Measurements from ENCODE around the gene TNFSF8.
A peak's percentile ranks its signal among the peaks of the same experiment; 100 is the strongest.

- TF ChIP-seq, protein P1, sequence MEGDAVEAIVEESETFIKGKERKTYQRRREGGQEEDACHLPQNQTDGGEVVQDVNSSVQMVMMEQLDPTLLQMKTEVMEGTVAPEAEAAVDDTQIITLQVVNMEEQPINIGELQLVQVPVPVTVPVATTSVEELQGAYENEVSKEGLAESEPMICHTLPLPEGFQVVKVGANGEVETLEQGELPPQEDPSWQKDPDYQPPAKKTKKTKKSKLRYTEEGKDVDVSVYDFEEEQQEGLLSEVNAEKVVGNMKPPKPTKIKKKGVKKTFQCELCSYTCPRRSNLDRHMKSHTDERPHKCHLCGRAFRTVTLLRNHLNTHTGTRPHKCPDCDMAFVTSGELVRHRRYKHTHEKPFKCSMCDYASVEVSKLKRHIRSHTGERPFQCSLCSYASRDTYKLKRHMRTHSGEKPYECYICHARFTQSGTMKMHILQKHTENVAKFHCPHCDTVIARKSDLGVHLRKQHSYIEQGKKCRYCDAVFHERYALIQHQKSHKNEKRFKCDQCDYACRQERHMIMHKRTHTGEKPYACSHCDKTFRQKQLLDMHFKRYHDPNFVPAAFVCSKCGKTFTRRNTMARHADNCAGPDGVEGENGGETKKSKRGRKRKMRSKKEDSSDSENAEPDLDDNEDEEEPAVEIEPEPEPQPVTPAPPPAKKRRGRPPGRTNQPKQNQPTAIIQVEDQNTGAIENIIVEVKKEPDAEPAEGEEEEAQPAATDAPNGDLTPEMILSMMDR (IDR thresholded peaks at IDR 0.05) = peak; percentile 93
- TF ChIP-seq ZFX (IDR thresholded peaks at IDR 0.05; ENCODE audit: borderline replicate concordance) = no peak
These were observed 19.1 kb downstream of the TNFSF8 start for GRCh38 chr9:114911167-114911821.

Measured in 22Rv1 (cell line).